OCI-LY1 (cell line): ENCODE results near the gene LIM2.

ENCODE experiments used
- H2AFZ ChIP-seq: fragments of 200-600 bp; sonication (generic), shearing (Covaris generic); 2 replicates; pipeline ENCODE4 v1.6.0; 2014; ENCODE audit warnings: antibody characterized with exemption, mild to moderate bottlenecking, low read length
- H3F3A ChIP-seq: fragments of 200-600 bp; sonication (generic), shearing (Covaris generic); 2 replicates; pipeline ENCODE4 v1.6.0; 2014; ENCODE audit warnings: mild to moderate bottlenecking, antibody characterized with exemption, low read length, moderate library complexity; ENCODE audit not compliant: insufficient read depth
- H3K27ac ChIP-seq: fragments of 200-600 bp; sonication (generic); 2 replicates; pipeline ENCODE4 v1.5.1; 2014; ENCODE audit warnings: low read length, mixed run types, mild to moderate bottlenecking, low read depth; ENCODE audit not compliant: poor library complexity, severe bottlenecking
- H3K27me3 ChIP-seq: fragments of 200-600 bp; sonication (generic); 2 replicates; pipeline ENCODE4 v1.6.0; 2014; ENCODE audit warnings: antibody characterized with exemption, mild to moderate bottlenecking, low read length, moderate library complexity; ENCODE audit not compliant: insufficient read depth
- H3K36me3 ChIP-seq: fragments of 200-600 bp; sonication (generic); 2 replicates; pipeline ENCODE4 v1.6.1; 2014; ENCODE audit warnings: mild to moderate bottlenecking, antibody characterized with exemption, low read length, moderate library complexity, mixed read lengths; ENCODE audit not compliant: insufficient read depth
- H3K4me1 ChIP-seq: fragments of 200-600 bp; sonication (generic); 2 replicates; pipeline ENCODE4 v1.5.1; 2014; ENCODE audit warnings: mild to moderate bottlenecking, low read length, moderate library complexity; ENCODE audit not compliant: insufficient read depth, severe bottlenecking
- H3K4me2 ChIP-seq: fragments of 200-600 bp; sonication (generic), shearing (Covaris generic); 2 replicates; pipeline ENCODE4 v1.6.1; 2014; ENCODE audit warnings: low read length
- H3K4me3 ChIP-seq: fragments of 200-600 bp; sonication (generic); 2 replicates; pipeline ENCODE4 v1.5.1; 2014; ENCODE audit warnings: low read length, low read depth, mild to moderate bottlenecking, mixed read lengths; ENCODE audit not compliant: poor library complexity, severe bottlenecking
- H3K79me2 ChIP-seq: fragments of 200-600 bp; shearing (Covaris generic); 2 replicates; pipeline ENCODE4 v1.6.1; 2016; ENCODE audit warnings: mixed run types, low read length, mixed read lengths; ENCODE audit not compliant: insufficient read depth
- H3K9ac ChIP-seq: fragments of 200-600 bp; sonication (generic), shearing (Covaris generic); 2 replicates; pipeline ENCODE4 v1.6.1; 2014; ENCODE audit warnings: mild to moderate bottlenecking, low read length, mixed read lengths
- H3K9me2 ChIP-seq: fragments of 200-600 bp; sonication (generic), shearing (Covaris generic); 2 replicates; pipeline ENCODE4 v1.6.1; 2014; ENCODE audit warnings: low read depth, mild to moderate bottlenecking, low read length, mixed read lengths
- H3K9me3 ChIP-seq: fragments of 200-600 bp; shearing (Covaris generic); 2 replicates; pipeline ENCODE4 v1.6.1; 2014; ENCODE audit warnings: low read length, mixed read lengths
- H4K20me1 ChIP-seq: fragments of 200-600 bp; sonication (generic), shearing (Covaris generic); 2 replicates; pipeline ENCODE4 v1.6.0; 2016; ENCODE audit warnings: mild to moderate bottlenecking, low read length; ENCODE audit not compliant: insufficient read depth
- CTCF ChIP-seq: fragments of 200-600 bp; sonication (generic), shearing (Covaris generic); IDR thresholded peaks from 2 replicates; pipeline ENCODE4 v1.5.1; 2017; ENCODE audit warnings: mild to moderate bottlenecking, antibody characterized with exemption, low read length, moderate library complexity, mixed read lengths
- EZH2 ChIP-seq: fragments of 200-600 bp; sonication (generic), shearing (Covaris generic); IDR thresholded peaks from 2 replicates; pipeline ENCODE4 v1.8.0; 2017; ENCODE audit warnings: borderline replicate concordance, mixed run types, mild to moderate bottlenecking, antibody characterized with exemption, low read length, moderate library complexity, mixed read lengths

Gene LIM2

GRCh38 chr19:51367255-51367564 is 20.6 kb downstream of the LIM2 start:
- TF ChIP-seq EZH2, result no peak
- no peak for TF ChIP-seq CTCF
- Histone ChIP-seq H3F3A (no peaks in the 10 kb centered on the region), H3K4me2 (peak overlapping the region; percentile 80), H3K4me3 (peak overlapping the region; percentile 90), H3K79me2 (no peaks in the 10 kb centered on the region), H2AFZ (no peak overlapping the region), H3K4me1 (peaks cover 41% of the 10 kb centered on the region), H3K9me2 (no peaks in the 10 kb centered on the region), H3K27me3 (no peaks in the 10 kb centered on the region; the same call in 1 of the 2 replicates), H3K27ac (peak overlapping the region; percentile 67), H3K9ac (peak overlapping the region; percentile 77), H3K36me3 (no peaks in the 10 kb centered on the region), H4K20me1 (no peaks in the 10 kb centered on the region), H3K9me3 (no peaks in the 10 kb centered on the region)

- peak overlapping the region; percentile 99 for H3K9ac ChIP-seq
- H3F3A ChIP-seq, result no peaks in the 10 kb centered on the region
- H2AFZ ChIP-seq, result no peak overlapping the region
- H3K36me3 ChIP-seq, result no peaks in the 10 kb centered on the region
- H3K9me3 ChIP-seq, result no peaks in the 10 kb centered on the region
- H3K9me2 ChIP-seq, result no peaks in the 10 kb centered on the region
- peaks cover 45% of the 10 kb centered on the region for H3K4me1 ChIP-seq
- no peaks in the 10 kb centered on the region for H3K79me2 ChIP-seq
- peak overlapping the region; percentile 90 for H3K4me3 ChIP-seq
- peak overlapping the region; percentile 80 for H3K4me2 ChIP-seq
- no peaks in the 10 kb centered on the region; the same call in 1 of the 2 replicates for H3K27me3 ChIP-seq
- TF ChIP-seq EZH2, result no peak
- no peak for TF ChIP-seq CTCF
- peak overlapping the region; percentile 67 for H3K27ac ChIP-seq
- H4K20me1 ChIP-seq, result no peaks in the 10 kb centered on the region
Observed at GRCh38 chr19:51366389-51367254, 21.2 kb downstream of the LIM2 start.

GRCh38 chr19:51365965-51366388 is 21.8 kb downstream of the LIM2 start, which contains the start of gene ETFB:
Gene ETFB, minus strand, starts transcription at chr19:51366388. Its CDS starts 62 bp downstream, at chr19:51366326.
- Histone ChIP-seq H3K9ac (peak within 1 kb of the TSS; percentile 99), H2AFZ (no peak within 1 kb of the TSS), H3K36me3 (no peaks in the 10 kb centered on the region), H4K20me1 (no peaks in the 10 kb centered on the region), H3K27ac (peak within 1 kb of the TSS; percentile 82), H3K79me2 (no peaks in the 10 kb centered on the region), H3K4me3 (peak within 1 kb of the TSS; percentile 90), H3K9me2 (no peaks in the 10 kb centered on the region), H3K27me3 (no peaks in the 10 kb centered on the region; the same call in 1 of the 2 replicates), H3K9me3 (no peaks in the 10 kb centered on the region), H3K4me1 (peaks cover 45% of the 10 kb centered on the region), H3F3A (no peaks in the 10 kb centered on the region), H3K4me2 (peak within 1 kb of the TSS; percentile 80)
- TF ChIP-seq CTCF, result peak; percentile 3; the same call in 1 of the 2 replicates
- TF ChIP-seq EZH2, result no peak
